NCI-H1048 (cell line): ENCODE measurements around the gene ITPKA.

Experiments
- DNase-seq: peaks from one replicate; lab custom pipeline; 2025; lab: John Stamatoyannopoulos, UW

ITPKA gene

GRCh38 chr15:41490355-41490754 is 3.3 kb upstream of the ITPKA start:
- no peak for DNase-seq

- no peak for DNase-seq
Observed at GRCh38 chr15:41491889-41492288, 1.8 kb upstream of the ITPKA start.

GRCh38 chr15:41492597-41493204 is 973 bp upstream of the ITPKA start:
- no peak for DNase-seq

GRCh38 chr15:41493902-41494189 is 172 bp downstream of the ITPKA start:
- no peak for DNase-seq

GRCh38 chr15:41494190-41494921 is 682 bp downstream of the ITPKA start:
- DNase-seq = no peak

- DNase-seq = no peak
Observed at GRCh38 chr15:41494922-41495735, 1.5 kb downstream of the ITPKA start.

- DNase-seq = no peak
Observed at GRCh38 chr15:41495736-41496599, 2.3 kb downstream of the ITPKA start.

GRCh38 chr15:41498657-41499056 is 5.0 kb downstream of the ITPKA start:
- DNase-seq = no peak

GRCh38 chr15:41499109-41499851 is 5.6 kb downstream of the ITPKA start:
- DNase-seq = no peak

- no peak for DNase-seq
Observed at GRCh38 chr15:41501191-41501917, 7.7 kb downstream of the ITPKA start.

GRCh38 chr15:41501931-41502794 is 8.5 kb downstream of the ITPKA start:
- DNase-seq = no peak

GRCh38 chr15:41502795-41503668 is 9.4 kb downstream of the ITPKA start:
- DNase-seq = no peak

GRCh38 chr15:41503669-41504010 is 10.0 kb downstream of the ITPKA start:
- no peak for DNase-seq

GRCh38 chr15:41504751-41505492 is 11.2 kb downstream of the ITPKA start:
- DNase-seq = no peak

GRCh38 chr15:41505776-41506175 is 12.1 kb downstream of the ITPKA start:
- no peak for DNase-seq

- no peak for DNase-seq
Observed at GRCh38 chr15:41506796-41507341, 13.2 kb downstream of the ITPKA start.

- DNase-seq = no peak
Observed at GRCh38 chr15:41507820-41508290, 14.2 kb downstream of the ITPKA start.

GRCh38 chr15:41510728-41511127 is 17.1 kb downstream of the ITPKA start:
- no peak for DNase-seq
